ES-I3 (cell line): ENCODE results near the gene HOXA6.

ENCODE experiments used
- H3K36me3 ChIP-seq: 2 replicates; pipeline ENCODE4 v1.6.1; 2013; ENCODE audit warnings: mild to moderate bottlenecking, low read length, control low read depth, moderate library complexity; ENCODE audit not compliant: insufficient read depth
- H3K4me1 ChIP-seq: 2 replicates; pipeline ENCODE4 v1.6.1; 2013; ENCODE audit warnings: mild to moderate bottlenecking, control low read depth, low read length; ENCODE audit not compliant: insufficient read depth
- H3K9ac ChIP-seq: 2 replicates; pipeline ENCODE4 v1.6.1; 2013; ENCODE audit warnings: low read depth, mild to moderate bottlenecking, low read length, moderate library complexity
- H3K9me3 ChIP-seq: 2 replicates; pipeline ENCODE4 v1.6.1; 2013; ENCODE audit warnings: mild to moderate bottlenecking, low read length, moderate library complexity; ENCODE audit not compliant: control insufficient read depth, insufficient read depth

The HOXA6 gene

GRCh38 chr7:27099453-27100370, 47.9 kb downstream of the HOXA6 start:
- Histone ChIP-seq H3K4me1 (peaks cover 20% of the 10 kb centered on the region), H3K9ac (no peak overlapping the region; the same call in 1 of the 2 replicates), H3K9me3 (no peaks in the 10 kb centered on the region), H3K36me3 (no peaks in the 10 kb centered on the region)

GRCh38 chr7:27098578-27099451, 48.8 kb downstream of the HOXA6 start:
- Histone ChIP-seq H3K4me1 (peaks cover 25% of the 10 kb centered on the region), H3K9ac (peak overlapping the region; percentile 50; the same call in 1 of the 2 replicates), H3K36me3 (no peaks in the 10 kb centered on the region), H3K9me3 (no peaks in the 10 kb centered on the region)

DNA sequence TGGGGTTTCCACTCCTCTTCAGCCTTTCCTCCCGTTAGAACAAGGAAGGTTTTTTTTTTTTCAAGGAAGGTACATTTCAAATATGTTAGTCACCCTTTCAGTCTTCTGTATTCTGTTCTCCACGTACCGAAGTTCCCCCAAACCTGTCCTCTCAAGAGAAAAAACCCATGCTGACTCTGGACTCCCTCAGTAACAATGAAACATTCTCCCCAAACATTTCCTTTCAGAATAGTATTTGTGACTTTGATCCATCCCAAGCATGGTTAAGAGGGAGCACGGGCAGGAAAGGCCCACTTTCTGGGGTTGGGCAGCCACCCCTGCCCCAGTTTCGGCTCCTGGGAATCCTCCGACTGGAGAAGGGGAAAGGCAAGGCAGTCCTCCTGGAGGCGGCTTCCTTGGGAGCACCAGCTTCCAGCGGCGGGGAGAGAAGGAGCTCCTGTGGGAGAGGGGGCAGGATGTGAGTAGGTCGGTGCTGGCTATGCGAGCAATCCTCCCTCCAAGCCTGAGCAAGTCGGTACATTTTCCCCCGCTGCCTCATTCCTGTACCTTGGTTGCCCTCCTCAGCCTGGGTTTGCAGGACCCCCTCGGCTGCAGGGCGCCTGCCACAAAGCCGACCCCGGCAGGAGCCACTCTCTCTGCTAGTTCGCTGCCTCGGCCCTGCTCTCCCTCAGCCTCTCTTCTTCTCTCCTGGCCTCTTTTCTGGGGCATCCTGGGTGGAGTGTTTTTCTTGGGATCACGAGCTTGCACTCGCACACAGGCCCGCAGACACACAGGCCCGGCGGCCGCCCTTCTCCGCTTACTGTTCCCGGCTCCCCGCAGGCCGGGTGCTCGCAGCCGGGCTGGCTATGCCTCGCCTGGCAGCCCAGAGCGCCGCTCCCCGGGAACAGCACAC, 49.6 kb downstream of the HOXA6 start:
- Histone ChIP-seq H3K9me3 (no peaks in the 10 kb centered on the region), H3K36me3 (no peaks in the 10 kb centered on the region), H3K9ac (peak overlapping the region; percentile 50; the same call in 1 of the 2 replicates), H3K4me1 (peaks cover 30% of the 10 kb centered on the region)

DNA sequence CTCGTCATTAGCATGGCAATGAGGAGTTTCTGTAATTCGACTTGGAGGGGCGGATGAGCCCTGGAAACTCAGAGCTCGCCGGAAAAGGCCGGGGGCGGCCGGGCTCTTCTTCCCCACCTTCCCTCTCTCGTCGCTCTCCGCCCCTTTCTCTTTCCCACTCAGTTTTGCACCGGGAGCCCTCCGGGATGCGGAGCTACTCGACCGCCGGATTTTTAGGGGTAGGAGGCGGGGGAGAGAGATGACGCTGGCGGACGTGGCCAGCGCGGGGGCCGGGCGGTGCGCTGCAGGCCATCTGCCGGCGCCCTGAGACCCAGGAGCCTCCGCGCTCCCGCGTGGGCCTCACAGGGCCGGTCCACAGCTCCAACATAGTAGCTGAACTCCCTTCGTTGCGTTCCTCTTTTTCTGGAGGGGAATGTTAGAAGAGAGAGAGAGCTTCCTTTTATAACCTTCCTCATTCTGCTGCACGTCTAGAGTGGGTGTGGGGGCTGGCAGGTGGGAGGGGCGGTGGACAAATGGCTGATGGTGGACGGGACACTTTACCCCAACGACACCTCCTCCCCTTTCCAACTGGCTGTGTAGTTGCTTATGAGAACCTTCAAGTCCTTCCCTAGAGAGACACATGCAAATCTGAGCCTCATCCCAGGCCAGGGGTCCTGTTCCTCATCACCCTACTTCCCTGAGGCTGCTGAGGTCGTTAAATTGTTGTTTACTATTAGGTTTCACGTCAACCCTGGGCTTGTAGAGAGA, 50.6 kb downstream of the HOXA6 start:
- H3K4me1 ChIP-seq: peaks cover 40% of the 10 kb centered on the region
- H3K9me3 ChIP-seq: no peaks in the 10 kb centered on the region
- H3K36me3 ChIP-seq: no peaks in the 10 kb centered on the region
- H3K9ac ChIP-seq: peak overlapping the region; percentile 74; the same call in 1 of the 2 replicates

DNA sequence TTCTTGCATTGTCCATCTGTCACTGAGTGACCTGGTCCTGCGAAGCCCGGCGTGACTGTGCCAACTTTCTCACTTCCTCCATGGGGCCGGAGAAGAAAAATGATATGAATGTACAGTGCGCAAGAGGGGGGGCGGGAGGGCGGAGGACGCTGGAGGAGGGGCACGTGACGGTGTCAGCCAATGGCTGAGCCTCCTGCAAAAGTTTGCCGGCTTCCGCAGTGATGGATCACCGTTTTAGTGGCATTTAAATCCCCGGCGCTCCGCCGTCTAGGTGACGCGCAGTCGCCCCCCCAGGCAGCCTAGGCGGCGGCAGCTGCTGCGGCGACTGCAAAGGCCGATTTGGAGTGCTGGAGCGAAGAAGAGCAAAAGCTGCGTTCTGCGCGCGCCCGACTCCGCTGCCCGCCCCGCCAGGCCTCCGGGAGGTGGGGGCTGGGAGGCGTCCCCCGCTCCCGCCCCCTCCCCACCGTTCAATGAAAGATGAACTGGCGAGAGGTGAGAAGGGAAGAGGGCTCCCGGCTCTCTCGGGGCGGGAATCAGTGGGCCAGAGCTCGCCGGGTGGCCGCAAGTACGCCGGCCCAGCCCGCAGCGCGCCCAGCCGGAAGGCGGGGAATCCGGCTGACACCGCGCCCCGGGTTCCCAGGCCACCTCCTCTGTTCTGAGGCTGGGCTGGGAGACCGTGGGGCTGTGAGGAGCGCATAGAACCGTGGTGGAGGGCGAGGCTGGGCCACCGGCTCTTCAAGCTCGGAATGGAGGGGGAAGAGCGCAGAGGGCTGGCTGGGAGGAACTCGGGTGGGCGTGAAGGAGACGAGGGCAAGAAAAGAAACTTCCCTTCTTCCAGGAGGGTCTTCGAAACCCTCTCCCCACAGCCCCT, 51.4 kb downstream of the HOXA6 start, which contains the start of gene HOXA1:
Gene HOXA1 (minus strand): TSS at position 104 of the 871 bp plus-strand sequence. CDS start 88 bp downstream, at position 16.
- H3K36me3 ChIP-seq: no peaks in the 10 kb centered on the region
- peak within 1 kb of the TSS; percentile 74 for H3K9ac ChIP-seq
- H3K9me3 ChIP-seq: no peaks in the 10 kb centered on the region
- peaks cover 48% of the 10 kb centered on the region for H3K4me1 ChIP-seq
